ENCODE data around the gene IL20RA. TPM values are rescaled to one million over a fixed set of nuclear protein-coding genes. Genes with fewer than 3 reads are reported as not detected.

Gene IL20RA
- total and polyA plus RNA-seq, 2 of the 13 experiments (the other 11 are each of a cell fraction or from before 2014, with no cell fraction given), result not detected

GRCh38 chr6:137005073-137005472 is 39.7 kb downstream of the IL20RA start:
- intact Hi-C loops (cut with micrococcal nuclease; ENCODE audit: unreplicated experiment), result no loop called here
- ChIA-PET POLR2A (no interaction called here), CTCF (ENCODE audit: low intra/inter-chr PET ratio, low total read pairs) (no interaction called here)
- DNase-seq (ENCODE audit: low spot score) (no peak), FAIRE-seq (no peak), ATAC-seq (no peak)
- WGBS (ENCODE audit: low lambda C conversion rate), result 23% methylated on average over 6 of the region's 6 CpGs
- no peak for TF ChIP-seq MAFF (IDR thresholded peaks at IDR 0.05; ENCODE audit: low read depth, low read length)
- TF ChIP-seq ZNF784 (CRISPR knock-in tag; IDR thresholded peaks at IDR 0.05; ENCODE audit: borderline replicate concordance), result no peak
- no peak for TF ChIP-seq SSRP1 (CRISPR knock-in tag; IDR thresholded peaks at IDR 0.05)
- no peak for TF ChIP-seq ZNF496 (CRISPR knock-in tag; IDR thresholded peaks at IDR 0.05; ENCODE audit: insufficient replicate concordance)
- TF ChIP-seq ATF4 (CRISPR knock-in tag; IDR thresholded peaks at IDR 0.05), result no peak
- TF ChIP-seq ZBTB49 (CRISPR knock-in tag; IDR thresholded peaks at IDR 0.05; ENCODE audit: borderline replicate concordance), result no peak
- TF ChIP-seq FOXM1 (CRISPR knock-in tag; IDR thresholded peaks at IDR 0.05), result no peak
- no peak for TF ChIP-seq GLMP (CRISPR knock-in tag; IDR thresholded peaks at IDR 0.05; ENCODE audit: borderline replicate concordance)
- no peak for TF ChIP-seq PRDM4 (CRISPR knock-in tag; IDR thresholded peaks at IDR 0.05; ENCODE audit: borderline replicate concordance)
- no peak for TF ChIP-seq REST (IDR thresholded peaks at IDR 0.05; ENCODE audit: borderline replicate concordance in 1 of 2, low read depth in 1 of 2, low read length in 2 of 2)
- no peaks in the 10 kb centered on the region for H3K9me3 ChIP-seq (ENCODE audit: low read length)
- no TSS peak for BruUV-seq (replicated peaks)
- H3K4me2 ChIP-seq (ENCODE audit: low read depth, low read length), result no peak overlapping the region
- in situ Hi-C loops (cut with HindIII; ENCODE audit: extremely low pct_ligation_motif_present, low pct_unique_long_range_greater_than_20kb), result no loop called here
- H4K20me1 ChIP-seq (ENCODE audit: insufficient read depth, low read length), result no peaks in the 10 kb centered on the region
- H3K79me2 ChIP-seq (ENCODE audit: insufficient read depth, low read length), result no peaks in the 10 kb centered on the region
- H3K36me3 ChIP-seq (replicated peaks in 1 of 2; ENCODE audit: control insufficient read depth in 1 of 2, insufficient read depth in 2 of 2, low read length in 2 of 2), result no peaks in the 10 kb centered on the region
- H3K9ac ChIP-seq (ENCODE audit: insufficient read depth, low read depth, low read length), result no peak overlapping the region
- no peak overlapping the region for H2AFZ ChIP-seq (ENCODE audit: low read length)
- H3K27me3 ChIP-seq (ENCODE audit: control insufficient read depth in 1 of 2, insufficient read depth in 2 of 2, low read length in 2 of 2), result peaks cover 0 to 27% of the 10 kb centered on the region in 2 experiments; a peak in 3 of 5 replicates
- no peak overlapping the region for H3K4me3 ChIP-seq (replicated peaks in 1 of 3; ENCODE audit: insufficient read depth in 1 of 3, low read depth in 2 of 3, low read length in 3 of 3)
- no peak overlapping the region for H3K27ac ChIP-seq (ENCODE audit: extremely low read length, insufficient read depth, low read length)
- peaks cover 13% of the 10 kb centered on the region for H3K4me1 ChIP-seq (ENCODE audit: insufficient read depth, low read length)
